PC-9 (cell line): Measurements from ENCODE around the gene SMAD9. TPM values are rescaled to one million over a fixed set of nuclear protein-coding genes. Genes with fewer than 3 reads are reported as not detected.

Experiments
- BruUV-seq: library from RNA; stranded (reverse); fragments of 400-500 nt; replicated peaks from 2 replicates; lab custom pipeline; 2021; lab: Mats Ljungman, UMichigan
- CTCF ChIA-PET: fragments of 300-600 bp; sonication (Branson Sonifier 250); formaldehyde crosslinking; loops from one replicate; lab custom pipeline; 2022; ENCODE audit warnings: antibody characterized with exemption; lab: Charles Lee
- POLR2A ChIA-PET: fragments of 300-600 bp; sonication (Branson Sonifier 250); formaldehyde crosslinking; loops from one replicate; lab custom pipeline; 2022; ENCODE audit warnings: antibody characterized with exemption; ENCODE audit not compliant: unreplicated experiment; lab: Charles Lee
- DNase-seq, 2 experiments: peaks; one replicate each; pipeline versions ENCODE4 v3.0.0 to v3.0.0-alpha.2; 2015 to 2022; ENCODE audit warnings: mixed read lengths in 1 of 2
- H2AFZ ChIP-seq: fragments of 200-600 bp; sonication (generic); 2 replicates; pipeline ENCODE4 v1.8.1; 2017; ENCODE audit warnings: antibody characterized with exemption
- H3F3A ChIP-seq: fragments of 200-600 bp; sonication (generic); 2 replicates; pipeline ENCODE4 v1.8.1; 2017; ENCODE audit warnings: antibody characterized with exemption, mild to moderate bottlenecking, low read depth; ENCODE audit not compliant: insufficient read depth
- H3K27ac ChIP-seq: fragments of 200-600 bp; sonication (generic); 2 replicates; pipeline ENCODE4 v1.6.1; 2016; ENCODE audit warnings: mixed run types
- H3K27me3 ChIP-seq: fragments of 200-600 bp; sonication (generic); 2 replicates; pipeline ENCODE4 v1.6.1; 2016; ENCODE audit warnings: low read depth, mixed run types; ENCODE audit not compliant: insufficient read depth
- H3K36me3 ChIP-seq: fragments of 200-600 bp; sonication (generic); 2 replicates; pipeline ENCODE4 v1.6.1; 2016; ENCODE audit warnings: low read depth, mixed run types
- H3K4me1 ChIP-seq: fragments of 200-600 bp; sonication (generic); replicated peaks from 2 replicates; pipeline ENCODE4 v1.6.1; 2016; ENCODE audit warnings: mixed run types; ENCODE audit not compliant: insufficient read depth
- H3K4me2 ChIP-seq: fragments of 200-600 bp; sonication (generic); 2 replicates; pipeline ENCODE4 v1.6.1; 2017; ENCODE audit warnings: mixed run types
- H3K4me3 ChIP-seq: fragments of 200-600 bp; sonication (generic); 2 replicates; pipeline ENCODE4 v1.6.1; 2016; ENCODE audit warnings: mixed run types
- H3K79me2 ChIP-seq: fragments of 200-600 bp; sonication (generic); 2 replicates; pipeline ENCODE4 v1.6.1; 2017; ENCODE audit warnings: low read depth, mixed run types
- H3K9me2 ChIP-seq: fragments of 200-600 bp; sonication (generic); 2 replicates; pipeline ENCODE4 v1.8.1; 2017; ENCODE audit warnings: mild to moderate bottlenecking; ENCODE audit not compliant: insufficient read depth
- H3K9me3 ChIP-seq: fragments of 200-600 bp; sonication (generic); 2 replicates; pipeline ENCODE4 v1.8.1; 2016; ENCODE audit warnings: low read depth; ENCODE audit not compliant: insufficient read depth
- H4K20me1 ChIP-seq: fragments of 200-600 bp; sonication (generic); 2 replicates; pipeline ENCODE4 v1.8.1; 2017; ENCODE audit not compliant: insufficient read depth
- EZH2 ChIP-seq: fragments of 200-600 bp; sonication (generic); IDR thresholded peaks from 2 replicates; pipeline ENCODE4 v1.8.0; 2017; ENCODE audit warnings: antibody characterized with exemption, low read depth
- intact Hi-C: fragments of 100-400 bp; cut with micrococcal nuclease; formaldehyde crosslinking; loops from one replicate; pipeline ENCODE4 v1.10.0; 2022; ENCODE audit not compliant: unreplicated experiment
- total RNA-seq: library from RNA; stranded (reverse); gene quantifications from 2 replicates; pipeline ENCODE4 v1.2.3, GENCODE V29; 2021
- TF ChIP-seq, protein P1 (sequence below): fragments of 200-600 bp; sonication (generic); conservative IDR thresholded peaks from 2 replicates; pipeline ENCODE4 v1.6.1; 2017; ENCODE audit warnings: mixed run types, antibody characterized with exemption, mild to moderate bottlenecking, moderate library complexity

Gene SMAD9
- total RNA-seq, 1 experiment from 2014 or later, result 0.94 TPM

DNA sequence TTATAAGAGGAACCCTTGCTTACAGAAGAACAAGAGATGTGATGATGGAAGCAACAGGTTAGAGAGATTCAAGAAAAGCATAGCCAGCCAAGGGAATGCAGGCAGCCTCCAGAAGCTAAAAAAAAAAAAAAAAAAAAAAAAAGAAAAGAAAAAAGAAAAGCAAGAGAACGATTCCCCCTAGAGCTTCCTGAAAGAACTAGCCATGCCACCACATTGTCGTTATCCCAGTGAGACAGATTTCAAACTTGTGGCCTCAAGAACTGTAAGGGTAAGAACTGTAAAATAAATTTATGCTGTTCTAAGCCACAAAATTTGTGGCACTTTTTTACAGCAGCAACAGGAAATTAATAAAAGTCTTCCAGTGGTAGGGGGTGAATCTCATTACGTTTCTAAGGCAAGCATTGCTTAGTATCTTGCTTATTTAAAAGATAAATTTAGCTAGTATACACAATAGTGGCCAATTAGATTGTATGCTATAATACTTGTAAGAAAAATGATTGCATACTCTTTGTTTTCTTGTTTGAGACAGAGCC lies 79.3 kb downstream of the SMAD9 start:
- no peak for DNase-seq
- Histone ChIP-seq H4K20me1 (no peaks in the 10 kb centered on the region), H3K4me2 (no peak overlapping the region), H3K9me3 (no peaks in the 10 kb centered on the region), H3F3A (no peaks in the 10 kb centered on the region), H3K9me2 (no peaks in the 10 kb centered on the region), H3K79me2 (no peaks in the 10 kb centered on the region), H3K27ac (no peak overlapping the region), H3K27me3 (no peaks in the 10 kb centered on the region), H3K4me1 (no peaks in the 10 kb centered on the region), H3K4me3 (no peak overlapping the region), H3K36me3 (no peaks in the 10 kb centered on the region), H2AFZ (no peak overlapping the region)
- ChIA-PET CTCF (interaction anchor here (0.6 to 1.0 kb wide), 3 partner anchors 105 to 387 kb away, joined by 3 read pairs; no protein-coding TSS in a partner anchor), POLR2A (no interaction called here)
- TF ChIP-seq EZH2, result no peak
- TF ChIP-seq, protein P1, sequence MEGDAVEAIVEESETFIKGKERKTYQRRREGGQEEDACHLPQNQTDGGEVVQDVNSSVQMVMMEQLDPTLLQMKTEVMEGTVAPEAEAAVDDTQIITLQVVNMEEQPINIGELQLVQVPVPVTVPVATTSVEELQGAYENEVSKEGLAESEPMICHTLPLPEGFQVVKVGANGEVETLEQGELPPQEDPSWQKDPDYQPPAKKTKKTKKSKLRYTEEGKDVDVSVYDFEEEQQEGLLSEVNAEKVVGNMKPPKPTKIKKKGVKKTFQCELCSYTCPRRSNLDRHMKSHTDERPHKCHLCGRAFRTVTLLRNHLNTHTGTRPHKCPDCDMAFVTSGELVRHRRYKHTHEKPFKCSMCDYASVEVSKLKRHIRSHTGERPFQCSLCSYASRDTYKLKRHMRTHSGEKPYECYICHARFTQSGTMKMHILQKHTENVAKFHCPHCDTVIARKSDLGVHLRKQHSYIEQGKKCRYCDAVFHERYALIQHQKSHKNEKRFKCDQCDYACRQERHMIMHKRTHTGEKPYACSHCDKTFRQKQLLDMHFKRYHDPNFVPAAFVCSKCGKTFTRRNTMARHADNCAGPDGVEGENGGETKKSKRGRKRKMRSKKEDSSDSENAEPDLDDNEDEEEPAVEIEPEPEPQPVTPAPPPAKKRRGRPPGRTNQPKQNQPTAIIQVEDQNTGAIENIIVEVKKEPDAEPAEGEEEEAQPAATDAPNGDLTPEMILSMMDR, result no peak
- BruUV-seq, result no TSS peak
- intact Hi-C loops, result loop anchor here (2.0 to 5.0 kb wide), 3 partner anchors 418 to 558 kb away; partner anchors contain the start of gene SPART

DNA sequence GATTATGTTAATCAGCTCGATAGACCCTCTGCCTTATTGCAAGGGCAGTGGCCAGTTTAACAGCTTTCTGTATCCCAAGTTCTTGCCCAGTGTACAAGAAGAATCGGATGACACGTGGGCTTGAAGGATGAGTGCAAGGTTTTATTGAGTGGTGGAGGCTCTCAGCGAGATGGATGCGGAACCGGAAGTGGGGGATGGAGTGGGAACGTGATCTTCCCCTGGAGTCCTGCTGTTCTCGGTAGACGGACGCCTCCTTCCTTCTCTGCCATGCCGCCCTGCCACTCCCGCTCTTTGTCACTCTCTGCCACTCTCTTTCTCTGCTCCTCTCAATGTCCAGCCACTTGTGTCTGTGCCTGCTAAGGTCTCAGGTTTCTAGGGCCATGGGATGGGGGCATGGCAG lies 80.1 kb downstream of the SMAD9 start:
- H3K27me3 ChIP-seq, result no peaks in the 10 kb centered on the region
- H3K9me3 ChIP-seq, result no peaks in the 10 kb centered on the region
- no peak overlapping the region for H3K4me2 ChIP-seq
- H3K4me3 ChIP-seq, result no peak overlapping the region
- no TSS peak for BruUV-seq
- no peak overlapping the region for H3K27ac ChIP-seq
- no peaks in the 10 kb centered on the region for H4K20me1 ChIP-seq
- no peaks in the 10 kb centered on the region for H3K79me2 ChIP-seq
- no peak for DNase-seq
- no peak for TF ChIP-seq EZH2
- H3K9me2 ChIP-seq, result no peaks in the 10 kb centered on the region
- H3F3A ChIP-seq, result no peaks in the 10 kb centered on the region
- no peaks in the 10 kb centered on the region for H3K4me1 ChIP-seq
- no peaks in the 10 kb centered on the region for H3K36me3 ChIP-seq
- intact Hi-C loops, result loop anchor here (2.0 to 5.0 kb wide), 3 partner anchors 418 to 558 kb away; partner anchors contain the start of gene SPART
- CTCF ChIA-PET, result no interaction called here
- POLR2A ChIA-PET, result no interaction called here
- H2AFZ ChIP-seq, result no peak overlapping the region

DNA sequence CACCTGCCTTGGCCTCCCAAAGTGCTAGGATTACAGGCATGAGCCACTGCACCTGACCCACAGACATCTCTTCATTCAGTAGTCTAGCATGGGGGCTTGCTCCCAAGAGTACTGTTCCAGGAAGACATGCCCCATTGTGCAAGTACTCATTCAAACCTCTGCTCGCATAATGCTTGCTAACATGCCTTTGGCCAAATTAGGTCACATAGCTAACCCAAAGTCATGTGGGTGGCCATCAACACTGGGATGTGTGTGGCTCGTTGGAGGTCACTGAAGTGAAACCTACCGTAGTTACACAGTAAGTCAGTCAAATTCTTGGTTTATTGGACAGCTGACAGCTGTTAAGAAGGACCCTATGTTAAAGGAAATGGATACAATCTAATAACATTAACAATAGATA lies 80.8 kb downstream of the SMAD9 start:
- Histone ChIP-seq H3K4me2 (no peak overlapping the region), H3K27ac (no peak overlapping the region), H3K4me3 (no peak overlapping the region), H3K9me3 (no peaks in the 10 kb centered on the region), H3K36me3 (no peaks in the 10 kb centered on the region), H3K27me3 (no peaks in the 10 kb centered on the region), H4K20me1 (no peaks in the 10 kb centered on the region), H3F3A (no peaks in the 10 kb centered on the region), H2AFZ (no peak overlapping the region), H3K79me2 (no peaks in the 10 kb centered on the region), H3K4me1 (no peaks in the 10 kb centered on the region), H3K9me2 (no peaks in the 10 kb centered on the region)
- TF ChIP-seq EZH2, result no peak
- TF ChIP-seq, protein P1, result no peak
- no TSS peak for BruUV-seq
- DNase-seq, result no peak
- ChIA-PET POLR2A (interaction anchor here (0.6 kb wide), 1 partner anchor 108 kb away, joined by 3 read pairs; no protein-coding TSS in a partner anchor), CTCF (no interaction called here)
- intact Hi-C loops, result no loop called here
